ENCODE data around the gene RPTOR. TPM values are rescaled to one million over a fixed set of nuclear protein-coding genes. Genes with fewer than 3 reads are reported as not detected.

RPTOR gene
- total RNA-seq, 4 donors from 2014 or later = 23.6 to 37.0 (median 27.8) TPM

DNA sequence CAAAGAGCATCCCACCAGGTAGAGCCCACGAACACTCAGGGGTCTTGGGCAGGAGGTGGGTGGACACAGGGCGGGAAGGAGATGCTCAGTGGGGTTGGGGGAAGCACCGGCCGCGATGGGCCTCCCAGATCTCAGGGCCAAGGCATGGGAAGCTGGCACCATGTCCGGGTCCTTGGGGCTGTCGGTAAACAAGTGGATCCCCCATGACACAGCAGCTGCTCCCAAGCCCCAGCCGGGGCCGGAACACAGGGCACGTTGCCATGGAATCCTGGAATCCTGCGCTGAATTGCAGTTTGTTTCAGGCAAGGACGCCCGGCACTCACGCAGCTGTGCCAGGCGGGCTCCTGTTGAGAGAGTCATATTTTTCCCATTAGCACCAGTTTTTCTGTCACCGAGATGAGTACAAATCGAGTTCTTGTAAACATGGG is 424.0 kb downstream of the RPTOR start:
- DNase-seq (ENCODE audit: low spot score) (no peak), ATAC-seq (ENCODE audit: low FRiP score) (no peak)
- TF ChIP-seq, protein P1, sequence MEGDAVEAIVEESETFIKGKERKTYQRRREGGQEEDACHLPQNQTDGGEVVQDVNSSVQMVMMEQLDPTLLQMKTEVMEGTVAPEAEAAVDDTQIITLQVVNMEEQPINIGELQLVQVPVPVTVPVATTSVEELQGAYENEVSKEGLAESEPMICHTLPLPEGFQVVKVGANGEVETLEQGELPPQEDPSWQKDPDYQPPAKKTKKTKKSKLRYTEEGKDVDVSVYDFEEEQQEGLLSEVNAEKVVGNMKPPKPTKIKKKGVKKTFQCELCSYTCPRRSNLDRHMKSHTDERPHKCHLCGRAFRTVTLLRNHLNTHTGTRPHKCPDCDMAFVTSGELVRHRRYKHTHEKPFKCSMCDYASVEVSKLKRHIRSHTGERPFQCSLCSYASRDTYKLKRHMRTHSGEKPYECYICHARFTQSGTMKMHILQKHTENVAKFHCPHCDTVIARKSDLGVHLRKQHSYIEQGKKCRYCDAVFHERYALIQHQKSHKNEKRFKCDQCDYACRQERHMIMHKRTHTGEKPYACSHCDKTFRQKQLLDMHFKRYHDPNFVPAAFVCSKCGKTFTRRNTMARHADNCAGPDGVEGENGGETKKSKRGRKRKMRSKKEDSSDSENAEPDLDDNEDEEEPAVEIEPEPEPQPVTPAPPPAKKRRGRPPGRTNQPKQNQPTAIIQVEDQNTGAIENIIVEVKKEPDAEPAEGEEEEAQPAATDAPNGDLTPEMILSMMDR (IDR thresholded peaks at IDR 0.05) = no peak

DNA sequence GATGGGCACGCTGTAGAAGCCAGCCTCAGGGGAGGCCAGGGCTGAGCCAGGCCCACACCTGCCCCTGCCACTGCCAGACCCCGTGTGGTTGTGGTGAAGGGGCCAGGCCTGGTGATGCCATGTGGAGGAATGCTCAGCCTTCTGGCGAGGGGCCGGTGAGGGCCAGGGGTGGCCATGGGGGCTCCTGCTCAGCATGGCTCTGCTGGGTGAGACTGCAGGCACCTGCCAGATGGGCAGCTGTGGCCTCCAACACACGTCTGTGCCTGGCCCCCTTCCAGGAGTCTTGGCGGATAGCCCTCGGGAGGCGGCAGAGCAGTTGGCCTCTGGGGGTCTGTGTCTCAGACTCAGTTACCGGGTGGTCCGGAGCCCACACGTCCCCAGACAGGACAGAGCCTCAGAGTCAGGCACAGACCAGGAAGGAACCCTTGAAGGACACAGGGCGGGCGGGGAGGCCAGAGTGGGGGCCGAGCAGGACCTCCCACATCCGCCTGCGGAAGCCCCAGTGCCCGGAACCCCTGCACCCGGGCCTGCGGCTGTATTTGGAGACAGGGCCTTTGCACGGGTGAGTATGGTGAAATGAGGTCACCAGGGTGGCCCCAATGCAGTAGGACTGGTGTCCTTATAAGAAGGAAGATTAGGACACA is 424.5 kb downstream of the RPTOR start:
- ATAC-seq (ENCODE audit: low FRiP score) (no peak), DNase-seq (ENCODE audit: low spot score) (no peak)
- TF ChIP-seq, protein P1 (IDR thresholded peaks at IDR 0.05) = no peak

DNA sequence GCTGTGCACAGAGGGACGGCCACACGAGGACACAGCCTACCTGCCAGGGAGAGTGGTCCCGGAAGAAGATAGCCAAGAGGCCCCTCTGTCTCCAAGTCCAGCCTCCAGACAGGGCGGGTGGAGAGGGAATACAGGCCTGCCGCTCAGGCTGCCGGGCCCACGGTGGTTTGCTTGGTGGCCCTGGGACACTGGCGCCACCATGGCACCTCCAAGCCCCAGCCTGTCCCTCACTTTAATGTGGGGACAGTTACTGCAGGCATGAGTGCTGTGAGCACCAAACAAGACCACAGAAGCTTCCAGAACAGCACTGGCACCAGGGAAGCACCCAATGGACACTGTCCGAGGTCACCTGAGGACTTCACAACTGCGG is 425.0 kb downstream of the RPTOR start:
- no peak for ATAC-seq (ENCODE audit: low FRiP score)
- TF ChIP-seq, protein P1 (IDR thresholded peaks at IDR 0.05) = no peak

DNA sequence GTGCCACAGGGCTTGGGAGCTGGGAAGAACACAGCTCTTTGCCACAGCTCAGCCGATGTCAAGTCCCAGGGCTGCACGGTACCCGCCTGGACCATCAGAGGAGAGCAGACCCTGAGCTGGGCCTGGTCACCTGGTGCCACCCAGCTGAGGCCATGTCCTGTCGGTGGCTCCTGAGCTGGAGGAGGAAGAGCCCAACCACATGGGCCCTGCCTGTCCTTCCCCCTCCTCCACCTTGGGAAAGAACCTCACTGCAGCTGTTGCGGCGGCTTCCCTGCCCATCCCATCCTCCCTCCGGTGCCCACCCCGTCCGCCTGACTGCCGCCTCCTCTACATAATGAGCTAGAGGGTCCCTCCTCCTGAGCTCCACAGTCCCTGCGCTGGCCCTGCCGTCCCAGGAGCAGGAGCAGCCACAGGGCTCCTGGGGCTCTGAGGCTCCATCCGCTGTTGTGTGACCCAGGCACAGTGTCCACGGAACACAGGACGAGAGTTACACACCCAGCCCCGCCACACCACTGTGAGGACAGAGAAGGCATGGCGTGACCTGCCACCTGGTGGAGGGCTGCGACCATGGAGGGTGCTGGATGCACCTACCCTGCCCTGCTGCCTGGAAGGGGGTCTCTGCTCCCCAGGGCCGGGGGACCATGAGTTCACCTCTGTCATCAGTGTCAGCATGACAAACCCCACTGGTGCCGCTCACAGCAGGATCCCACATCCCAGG is 425.6 kb downstream of the RPTOR start:
- DNase-seq (ENCODE audit: low spot score) (no peak), ATAC-seq (ENCODE audit: low FRiP score) (no peak)
- TF ChIP-seq, protein P1 (IDR thresholded peaks at IDR 0.05) = no peak

More for the DNA sequence above, 425.0 kb downstream of the RPTOR start:
- no peak for DNase-seq (ENCODE audit: low spot score)

DNA sequence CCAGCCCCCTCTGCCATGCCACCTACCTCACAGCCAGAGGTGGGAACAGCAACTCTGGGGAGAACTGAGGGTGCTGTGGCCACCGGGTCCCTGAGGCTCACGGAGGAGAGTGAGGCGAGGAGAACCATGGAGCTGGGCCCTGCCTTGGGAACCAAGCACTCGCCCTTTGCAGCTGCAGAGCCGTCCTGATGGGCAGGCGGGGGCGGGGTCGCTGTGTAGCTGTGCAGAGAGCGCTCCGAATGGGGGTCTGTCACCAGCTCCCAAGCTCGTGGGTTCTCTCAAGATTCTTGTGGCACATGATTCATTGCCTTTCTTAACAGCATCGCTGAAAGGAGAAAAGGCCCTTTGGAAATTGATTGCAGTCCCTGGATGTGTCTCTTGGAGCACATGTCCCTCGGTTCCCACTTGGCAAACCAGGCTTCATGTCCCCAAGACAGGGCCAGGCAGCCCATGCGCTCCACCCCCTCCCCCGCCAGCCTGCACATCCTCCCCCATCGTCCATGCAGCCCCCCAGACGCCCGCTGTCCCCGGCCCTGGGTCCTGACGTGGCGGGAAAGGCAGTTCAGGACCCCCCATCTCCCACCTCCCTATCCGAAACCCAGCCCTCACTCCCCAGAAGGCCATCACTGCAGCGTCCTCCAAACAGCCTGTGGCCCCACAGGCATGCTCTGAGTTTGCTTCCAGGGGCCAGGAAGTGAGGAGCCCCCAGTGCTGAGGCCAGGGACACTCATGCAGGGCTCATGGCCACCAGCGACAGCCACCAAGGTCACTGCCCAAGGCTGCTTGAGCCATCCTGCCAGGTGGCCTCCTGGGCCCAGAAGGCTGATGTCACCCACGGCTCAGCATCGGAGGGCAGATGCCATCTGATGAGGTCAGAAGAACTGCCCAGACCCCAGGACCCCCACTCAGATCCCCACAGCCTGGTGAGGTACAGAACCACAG is 426.4 kb downstream of the RPTOR start:
- ATAC-seq (ENCODE audit: low FRiP score) (no peak), DNase-seq (ENCODE audit: low spot score) (no peak)
- TF ChIP-seq, protein P1 (IDR thresholded peaks at IDR 0.05) = no peak

DNA sequence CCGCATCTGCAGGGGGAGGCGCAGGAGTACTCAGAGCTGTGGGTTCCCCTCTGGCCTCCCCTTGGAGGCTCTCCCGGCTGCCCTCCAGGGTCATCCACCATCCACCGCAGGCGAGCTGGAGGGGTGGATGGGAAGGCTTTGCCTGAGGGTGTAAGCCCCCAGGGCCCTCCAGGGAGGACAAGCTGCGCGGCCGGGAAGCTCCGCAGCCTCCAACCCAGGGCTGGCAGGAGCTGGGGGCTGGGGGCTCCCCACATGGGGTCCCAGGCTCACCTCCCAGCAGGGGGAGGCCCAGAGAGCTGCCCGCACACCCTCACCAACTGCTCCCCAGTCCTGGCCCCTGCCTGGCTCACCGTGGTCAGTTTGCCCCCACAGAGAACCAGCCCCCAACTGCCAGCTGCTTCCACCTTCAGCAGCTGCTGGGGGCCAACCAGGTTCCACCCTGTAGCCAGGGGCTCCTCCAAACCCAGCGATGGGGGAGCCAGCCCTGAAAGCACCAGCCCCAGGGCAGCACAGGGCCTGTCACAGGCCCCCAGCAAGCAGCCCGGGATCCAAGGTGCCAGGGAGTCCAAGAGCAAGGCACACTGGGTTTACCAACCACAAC is 427.2 kb downstream of the RPTOR start:
- no peak for ATAC-seq (ENCODE audit: low FRiP score)
- TF ChIP-seq, protein P1 (IDR thresholded peaks at IDR 0.05) = no peak
- DNase-seq (ENCODE audit: low spot score) = no peak
